ENCODE results near the gene TRIM13.
"Not testable (repeated sequence)": the region's sequence is repeated elsewhere in the genome, so short reads cannot be mapped to it uniquely, and the experiment has no call there.

Gene TRIM13, protein sequence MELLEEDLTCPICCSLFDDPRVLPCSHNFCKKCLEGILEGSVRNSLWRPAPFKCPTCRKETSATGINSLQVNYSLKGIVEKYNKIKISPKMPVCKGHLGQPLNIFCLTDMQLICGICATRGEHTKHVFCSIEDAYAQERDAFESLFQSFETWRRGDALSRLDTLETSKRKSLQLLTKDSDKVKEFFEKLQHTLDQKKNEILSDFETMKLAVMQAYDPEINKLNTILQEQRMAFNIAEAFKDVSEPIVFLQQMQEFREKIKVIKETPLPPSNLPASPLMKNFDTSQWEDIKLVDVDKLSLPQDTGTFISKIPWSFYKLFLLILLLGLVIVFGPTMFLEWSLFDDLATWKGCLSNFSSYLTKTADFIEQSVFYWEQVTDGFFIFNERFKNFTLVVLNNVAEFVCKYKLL

GRCh38 chr13:49996951-49997895 is at the start of gene TRIM13:
TRIM13 (plus strand) TSS chr13:49997042; CDS start chr13:50011941, 14,899 bp downstream.
- DNase-seq (ENCODE audit: low read depth) = peak; percentile 70

DNA sequence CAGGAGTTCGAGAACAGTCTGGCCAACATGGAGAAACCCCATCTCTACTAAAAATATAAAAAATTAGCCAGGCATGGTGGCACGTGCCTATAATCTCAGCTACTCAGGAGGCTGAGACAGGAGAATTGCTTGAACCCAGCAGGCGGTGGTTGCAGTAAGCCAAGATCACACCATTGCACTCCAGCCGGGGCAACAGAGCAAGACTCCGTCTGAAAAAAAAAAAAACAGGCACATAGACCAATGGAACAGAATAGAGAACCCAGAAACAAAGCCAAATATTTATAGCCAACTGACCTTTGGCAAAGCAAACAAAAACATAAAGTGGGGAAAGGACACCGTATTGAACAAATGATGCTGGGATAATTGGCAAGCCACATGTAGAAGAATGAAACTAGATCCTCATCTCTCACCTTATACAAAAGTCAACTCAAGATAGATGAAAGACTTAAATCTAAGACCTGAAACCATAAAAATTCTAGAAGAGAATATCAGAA is 48.0 kb upstream of the TRIM13 start:
- not testable (repeated sequence) for DNase-seq (ENCODE audit: low read depth)

- no peak for DNase-seq (ENCODE audit: low read depth)
These were observed 44.9 kb upstream of the TRIM13 start for GRCh38 chr13:49951754-49952535.

- no peak for DNase-seq (ENCODE audit: low read depth)
These were observed 43.3 kb upstream of the TRIM13 start for GRCh38 chr13:49953560-49953959.

DNA sequence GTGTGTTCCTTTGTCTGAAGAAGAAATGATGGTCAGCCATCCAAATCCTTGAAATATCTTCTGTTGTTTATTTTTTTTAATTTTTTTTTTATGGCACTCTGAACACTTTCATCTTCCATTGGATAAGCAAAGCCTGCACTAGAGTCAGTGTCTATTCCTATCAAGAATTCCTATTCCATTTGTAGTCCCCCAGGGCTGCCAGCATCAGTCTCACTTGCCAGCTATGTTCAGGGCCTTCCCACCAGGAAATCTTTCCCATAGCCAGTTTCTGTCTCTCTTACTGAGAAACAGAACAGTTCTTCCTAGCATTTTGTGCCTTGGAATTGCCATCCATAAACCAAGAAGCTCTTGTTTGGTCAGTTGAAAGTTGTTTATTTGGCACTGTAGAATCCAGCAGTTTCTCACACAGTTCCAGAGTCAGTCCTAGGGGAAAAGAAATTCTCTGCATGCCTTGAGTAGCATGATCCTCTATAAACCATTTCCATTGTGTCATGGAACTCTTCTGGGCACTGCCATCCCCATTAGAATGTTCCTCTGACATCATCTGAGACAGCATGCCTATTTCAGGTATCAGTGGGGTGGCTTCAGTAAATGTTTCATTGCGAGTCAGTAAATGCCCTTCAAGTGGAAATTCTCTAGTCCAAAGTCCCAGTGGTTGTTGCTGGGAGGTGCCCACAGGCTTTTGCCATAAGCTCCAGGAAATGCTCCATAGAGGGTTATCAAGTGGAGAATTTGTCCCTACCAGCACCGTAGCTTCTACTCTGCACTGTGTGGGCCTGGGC is 42.0 kb upstream of the TRIM13 start:
- DNase-seq (ENCODE audit: low read depth) = no peak

GRCh38 chr13:49956131-49956530 is 40.7 kb upstream of the TRIM13 start:
- DNase-seq (ENCODE audit: low read depth) = no peak

- DNase-seq (ENCODE audit: low read depth) = no peak
These were observed 38.5 kb upstream of the TRIM13 start for GRCh38 chr13:49958321-49958720.

- DNase-seq (ENCODE audit: low read depth) = no peak
These were observed 29.4 kb upstream of the TRIM13 start for GRCh38 chr13:49967456-49967855.

DNA sequence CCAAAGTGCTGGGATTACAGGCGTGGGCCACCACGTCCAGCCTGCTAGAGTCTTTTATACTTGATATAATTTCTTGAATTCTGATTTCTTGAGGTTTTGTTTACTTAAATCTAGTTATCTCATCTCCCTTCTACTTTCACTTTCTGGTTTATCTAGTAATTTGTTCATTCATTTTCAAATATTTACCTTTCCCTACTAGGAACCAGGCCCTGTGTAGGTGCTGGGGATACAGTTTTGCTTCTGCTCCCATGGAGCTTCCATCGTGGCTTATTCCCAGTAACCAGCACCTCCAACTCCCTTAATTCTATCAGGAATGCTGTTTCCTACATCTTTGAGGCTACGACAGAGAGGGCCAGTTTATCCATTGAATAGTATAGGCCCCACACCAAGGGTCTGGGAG is 24.1 kb upstream of the TRIM13 start:
- DNase-seq (ENCODE audit: low read depth) = no peak

DNA sequence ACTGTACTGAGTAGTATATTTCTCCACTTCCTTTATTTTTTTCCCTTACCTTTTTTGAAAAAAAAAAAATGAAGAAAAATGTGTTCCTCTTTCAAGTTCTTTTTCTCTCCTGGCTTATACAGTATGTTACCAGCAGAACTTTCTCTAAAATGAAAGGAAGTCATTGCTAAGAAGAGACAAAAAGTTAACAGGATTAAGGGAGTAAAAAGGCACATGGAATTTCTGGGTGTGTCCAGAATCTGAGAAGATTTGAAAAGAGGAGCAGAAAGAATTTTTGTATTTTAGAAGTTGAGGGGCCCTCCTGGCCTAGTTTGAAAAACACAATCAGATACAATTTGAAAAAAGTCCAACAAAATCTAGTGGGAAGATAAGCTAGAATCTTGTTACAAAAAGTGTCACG is 21.0 kb upstream of the TRIM13 start:
- DNase-seq (ENCODE audit: low read depth) = no peak

- DNase-seq (ENCODE audit: low read depth) = peak; percentile 64
These were observed 20.3 kb upstream of the TRIM13 start for GRCh38 chr13:49976314-49977258.

- DNase-seq (ENCODE audit: low read depth) = no peak
These were observed 18.9 kb upstream of the TRIM13 start for GRCh38 chr13:49977992-49978391.

- no peak for DNase-seq (ENCODE audit: low read depth)
These were observed 16.6 kb upstream of the TRIM13 start for GRCh38 chr13:49980266-49980665.

- no peak for DNase-seq (ENCODE audit: low read depth)
These were observed 11.7 kb upstream of the TRIM13 start for GRCh38 chr13:49985129-49985528.

- no peak for DNase-seq (ENCODE audit: low read depth)
These were observed 10.4 kb upstream of the TRIM13 start for GRCh38 chr13:49986471-49986870.

DNA sequence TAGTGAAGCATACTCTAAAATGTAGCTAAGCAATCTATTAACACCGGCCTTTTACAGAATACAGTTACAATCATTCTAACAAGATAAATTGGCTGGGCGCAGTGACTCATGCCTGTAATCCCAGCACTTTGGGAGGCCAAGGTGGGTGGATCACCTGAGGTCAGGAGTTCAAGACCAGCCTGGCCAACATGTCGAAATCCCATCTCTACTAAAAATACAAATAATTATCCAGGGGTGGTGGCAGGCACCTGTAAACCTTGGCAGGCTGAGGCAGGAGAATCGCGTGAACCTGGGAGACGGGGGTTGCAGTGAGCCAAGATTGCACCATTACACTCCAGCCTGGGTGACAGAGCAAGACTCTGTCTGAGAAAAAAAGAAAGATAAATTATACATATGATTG is 6.2 kb upstream of the TRIM13 start:
- not testable (repeated sequence) for DNase-seq (ENCODE audit: low read depth)

- no peak for DNase-seq (ENCODE audit: low read depth)
These were observed 3.7 kb upstream of the TRIM13 start for GRCh38 chr13:49993111-49993510.

DNA sequence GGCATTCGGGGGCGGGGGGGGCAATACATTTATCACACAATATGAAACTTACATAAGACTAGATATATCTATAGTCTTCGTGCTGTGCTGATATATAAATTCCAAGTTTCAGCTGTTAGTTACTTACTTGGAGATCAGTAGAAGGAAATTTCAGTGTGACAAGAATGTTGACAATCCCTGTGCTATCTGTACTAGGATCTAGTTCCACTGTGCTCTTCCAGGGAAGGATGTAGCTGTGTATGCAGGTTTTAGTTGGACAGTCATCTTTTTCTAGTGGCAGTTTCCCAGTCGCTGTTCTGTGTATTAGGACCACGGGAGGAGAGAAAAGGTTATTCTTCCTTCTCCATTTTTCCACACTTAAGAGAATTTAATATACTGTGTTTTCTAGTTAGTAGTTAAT is 3.2 kb upstream of the TRIM13 start:
- no peak for DNase-seq (ENCODE audit: low read depth)

GRCh38 chr13:49995625-49996101 is 1.2 kb upstream of the TRIM13 start:
- DNase-seq (ENCODE audit: low read depth) = no peak
